Stimulated activated CD4-positive, alpha-beta T cell treated with anti-CD3 and anti-CD28 coated beads, Interleukin-12 subunit alpha, Interleukin-12 subunit beta, amount 100 ng/mL, for 48 hours (primary cell): ENCODE results near the gene LSS.

Source experiments
- DNase-seq, 3 donors: peaks; one replicate each; pipeline ENCODE4 v3.0.0-alpha.2; 2020; ENCODE audit warnings: low read depth in 2 of 3, low spot score in 1 of 3

LSS gene

DNA sequence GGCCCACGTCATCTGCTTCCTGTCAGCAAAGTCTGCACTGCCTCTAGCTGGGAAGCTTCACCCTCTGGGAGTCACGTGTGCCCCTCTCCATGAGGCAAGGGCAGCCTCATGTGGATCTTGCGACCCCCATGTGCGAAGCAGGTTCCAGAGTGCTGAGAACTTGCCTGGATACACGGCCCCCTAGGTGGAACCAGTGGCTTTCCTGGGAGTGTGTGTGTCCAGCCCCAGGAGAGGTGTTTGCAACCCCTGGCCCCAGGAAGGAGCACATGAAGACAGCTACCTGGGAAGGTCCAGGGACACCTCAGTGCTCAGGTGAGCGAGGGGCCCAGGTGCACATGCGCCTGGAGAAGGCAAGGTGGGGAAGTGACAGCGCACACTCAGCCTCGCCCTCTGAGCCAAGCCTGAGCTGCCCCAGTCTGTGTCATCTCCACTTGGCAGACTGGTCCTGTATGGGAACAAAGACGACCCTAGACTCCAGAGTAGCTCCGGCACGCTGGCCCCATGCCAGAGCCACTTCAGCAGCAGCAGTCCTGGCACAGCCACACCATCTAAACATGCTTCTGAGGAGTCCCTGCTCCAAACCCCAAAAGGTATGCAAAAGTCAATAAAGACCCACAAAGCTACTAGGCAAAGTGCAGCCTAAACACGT is 8.9 kb downstream of the LSS start:
- no peak for DNase-seq

GRCh38 chr21:46218906-46219590 is 9.5 kb downstream of the LSS start:
- no peak for DNase-seq

DNA sequence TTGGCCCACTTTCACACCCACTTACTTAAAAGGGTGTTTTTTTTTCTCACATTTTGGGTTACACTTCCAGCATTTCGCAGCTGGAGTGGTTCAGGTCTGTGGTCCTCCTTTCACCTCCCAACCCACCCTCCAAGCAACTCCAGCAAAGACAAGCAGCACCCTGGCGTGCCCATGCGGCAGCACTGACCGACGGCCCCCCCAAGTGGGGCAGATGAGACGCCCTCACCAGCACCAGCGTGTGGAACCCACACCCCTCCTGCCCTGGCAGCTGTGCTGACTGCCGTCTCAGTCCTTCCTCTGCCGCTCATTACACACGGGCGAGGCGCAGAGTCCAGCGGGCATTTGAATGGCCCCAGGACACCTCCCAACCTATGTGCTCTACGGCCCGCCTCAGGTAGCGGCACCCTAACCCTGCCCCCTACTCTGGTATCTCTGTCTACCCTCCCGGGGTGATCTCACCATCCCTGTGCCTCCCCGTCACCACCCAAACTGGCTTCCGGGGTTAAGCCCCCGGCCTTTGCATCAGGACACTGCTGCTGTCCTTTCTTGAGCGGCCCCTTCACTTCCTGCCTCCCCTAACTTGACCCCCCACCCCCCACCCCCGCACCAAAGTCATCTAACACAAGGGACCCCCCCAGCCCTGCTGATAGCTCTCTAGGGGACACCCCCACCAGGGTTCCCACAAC is 10.9 kb downstream of the LSS start:
- no peak for DNase-seq

- DNase-seq: no peak
Measured at GRCh38 chr21:46216132-46216747, 12.3 kb downstream of the LSS start.

- DNase-seq: no peak
Measured at GRCh38 chr21:46215436-46216131, 13.0 kb downstream of the LSS start.

GRCh38 chr21:46214478-46215340 is 13.9 kb downstream of the LSS start:
- DNase-seq: no peak

- no peak for DNase-seq
Measured at GRCh38 chr21:46213620-46214286, 14.8 kb downstream of the LSS start.

DNA sequence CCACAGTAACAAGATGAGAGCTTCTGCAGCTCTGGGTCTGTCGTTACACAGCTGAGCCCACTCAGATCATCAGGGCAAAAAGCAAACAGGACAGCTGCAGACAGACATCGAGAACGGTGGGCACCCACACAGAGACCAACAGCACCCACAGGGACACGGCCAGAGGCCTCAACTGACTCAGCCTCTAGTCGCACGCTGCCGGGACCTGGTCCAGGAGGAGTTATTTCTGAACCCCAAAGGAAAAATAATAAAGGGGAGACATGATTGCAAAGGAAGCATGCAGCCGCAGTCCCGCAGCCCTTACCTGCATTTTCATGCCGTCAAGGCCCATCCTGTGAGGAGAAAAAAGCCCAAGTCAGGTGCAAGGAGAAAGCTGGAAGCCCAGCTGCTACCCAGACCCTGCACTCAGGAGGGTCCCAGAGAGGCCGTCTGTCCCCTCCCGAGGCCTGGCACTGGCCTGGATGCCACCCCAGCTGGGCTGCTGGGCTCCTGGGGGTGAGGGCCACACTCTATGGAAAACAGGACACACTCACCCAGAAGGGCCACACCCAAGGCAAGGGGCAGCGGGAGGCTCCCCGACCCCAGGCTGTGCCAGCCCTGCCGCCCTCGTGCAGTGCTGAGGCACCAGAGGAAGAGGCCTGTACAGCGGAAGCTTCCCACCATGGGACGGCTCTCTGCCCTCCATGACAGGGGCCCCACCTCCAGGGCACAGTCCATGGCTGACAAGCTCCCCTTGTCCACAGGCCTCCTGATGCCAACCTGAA is 15.7 kb downstream of the LSS start:
- no peak for DNase-seq

GRCh38 chr21:46211786-46212720 is 16.5 kb downstream of the LSS start:
- no peak for DNase-seq

GRCh38 chr21:46211376-46211775 is 17.2 kb downstream of the LSS start:
- no peak for DNase-seq

DNA sequence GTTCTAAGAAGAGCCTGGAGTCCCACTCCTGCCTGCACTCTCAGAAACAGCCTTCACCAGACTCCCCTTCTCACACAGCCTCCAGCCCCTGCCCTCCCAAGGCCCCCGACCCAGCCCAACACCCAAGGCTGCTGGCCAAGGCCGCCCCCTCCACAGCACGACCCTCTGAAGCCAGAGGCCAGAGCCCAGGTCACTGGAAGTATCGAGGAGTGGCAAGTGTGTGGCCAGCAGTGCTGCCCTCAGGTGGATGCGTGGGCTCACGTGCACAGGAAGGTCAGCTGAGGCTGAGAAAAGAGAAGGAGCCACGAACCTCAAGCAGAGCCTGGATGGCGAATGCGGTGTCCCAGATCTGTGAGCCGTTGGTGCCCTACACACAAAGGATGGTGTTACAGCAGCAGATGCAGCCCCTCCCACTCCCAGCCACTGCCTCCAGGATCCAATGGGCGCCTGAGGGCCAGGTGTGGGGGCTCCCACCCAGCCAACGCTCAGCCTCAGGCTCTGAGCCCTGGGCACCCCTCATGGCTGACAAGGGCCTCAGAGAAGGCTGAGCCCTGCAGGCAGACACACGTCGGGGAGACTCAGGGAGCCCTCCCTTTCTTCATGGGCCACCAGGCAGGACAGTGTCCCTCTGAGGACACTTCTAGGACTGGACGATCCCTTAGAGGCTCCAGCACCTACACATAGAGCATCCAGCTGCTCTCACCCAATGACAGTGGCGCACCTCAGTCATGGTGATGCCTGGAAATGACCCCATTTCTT is 18.0 kb downstream of the LSS start:
- no peak for DNase-seq

- DNase-seq: no peak
Measured at GRCh38 chr21:46208761-46209721, 19.5 kb downstream of the LSS start.

- no peak for DNase-seq
Measured at GRCh38 chr21:46207920-46208591, 20.5 kb downstream of the LSS start.

- no peak for DNase-seq
Measured at GRCh38 chr21:46207006-46207919, 21.3 kb downstream of the LSS start.
